LNCaP clone FGC (cell line): ENCODE data around the gene CTAG1B.

Source experiments
- DNase-seq: peaks from one replicate; pipeline ENCODE4 v3.0.0-alpha.2; 2011; ENCODE audit warnings: low read depth
- H3K4me3 ChIP-seq: 2 replicates; pipeline ENCODE4 v1.5.1; 2011; ENCODE audit warnings: mild to moderate bottlenecking, low read depth, low read length, control low read depth
- CTCF ChIP-seq: IDR thresholded peaks from 2 replicates; pipeline ENCODE4 v1.5.1; 2012; ENCODE audit warnings: mild to moderate bottlenecking; ENCODE audit not compliant: control insufficient read depth, insufficient read depth; ENCODE audit errors: extremely low read depth

Gene CTAG1B

GRCh38 chrX:154599531-154599930 lies 19.6 kb downstream of the CTAG1B start:
- no peak for TF ChIP-seq CTCF
- DNase-seq: no peak
- no peak overlapping the region for H3K4me3 ChIP-seq

- H3K4me3 ChIP-seq: no peak overlapping the region
- DNase-seq: no peak
- TF ChIP-seq CTCF: no peak
Measured at GRCh38 chrX:154598656-154599055, 20.4 kb downstream of the CTAG1B start.

GRCh38 chrX:154597221-154597620 lies 21.9 kb downstream of the CTAG1B start:
- H3K4me3 ChIP-seq: no peak overlapping the region
- TF ChIP-seq CTCF: no peak
- no peak for DNase-seq

- no peak overlapping the region for H3K4me3 ChIP-seq
- no peak for DNase-seq
- no peak for TF ChIP-seq CTCF
Measured at GRCh38 chrX:154596290-154596929, 22.7 kb downstream of the CTAG1B start.

GRCh38 chrX:154595559-154596249 lies 23.4 kb downstream of the CTAG1B start:
- no peak overlapping the region for H3K4me3 ChIP-seq
- DNase-seq: no peak
- no peak for TF ChIP-seq CTCF

- no peak for TF ChIP-seq CTCF
- H3K4me3 ChIP-seq: no peak overlapping the region
- DNase-seq: no peak
Measured at GRCh38 chrX:154594491-154594890, 24.6 kb downstream of the CTAG1B start.

- TF ChIP-seq CTCF: no peak
- H3K4me3 ChIP-seq: no peak overlapping the region
- no peak for DNase-seq
Measured at GRCh38 chrX:154593201-154593600, 25.9 kb downstream of the CTAG1B start.
